ENCODE data around the gene MRPL9.
"Not testable (repeated sequence)": the region's sequence is repeated elsewhere in the genome, so short reads cannot be mapped to it uniquely, and the experiment has no call there.

GRCh38 chr1:151769270-151769669 lies 6.0 kb upstream of the MRPL9 start:
- not testable (repeated sequence) for TF ChIP-seq EZH2 (optimal IDR thresholded peaks at IDR 0.05; ENCODE audit: low read depth, low read length); CTCF (IDR thresholded peaks at IDR 0.05; ENCODE audit: low read length); EZH2phosphoT487 (IDR thresholded peaks at IDR 0.05; ENCODE audit: low read length)
